H1 (cell line): ENCODE data around the gene AFTPH. TPM values are rescaled to one million over a fixed set of nuclear protein-coding genes. Genes with fewer than 3 reads are reported as not detected.

Experiments used
- CEBPB ChIP-seq: IDR thresholded peaks from 2 replicates; pipeline ENCODE4 v1.6.1; 2012; ENCODE audit warnings: low read depth, low read length
- HDAC2 ChIP-seq, 2 experiments: fragments of 300-600 bp in 1 of 2; sonication (generic) in 1 of 2; IDR thresholded peaks; 2 replicates each; pipeline ENCODE4 v1.6.1; 2011 to 2012; ENCODE audit warnings: low read depth in 2 of 2, low read length in 2 of 2, mild to moderate bottlenecking in 2 of 2, moderate library complexity in 2 of 2, borderline replicate concordance in 1 of 2, inconsistent platforms in 1 of 2
- JUND ChIP-seq: IDR thresholded peaks from 2 replicates; pipeline ENCODE4 v1.6.1; 2011; ENCODE audit warnings: mild to moderate bottlenecking, improper control_type of control experiment, low read length
- KDM1A ChIP-seq: fragments of 200-600, 300-600 bp; sonication (generic); IDR thresholded peaks from 2 replicates; pipeline ENCODE4 v1.7.1; 2016; ENCODE audit warnings: mild to moderate bottlenecking, low read length, borderline replicate concordance
- KDM4A ChIP-seq: IDR thresholded peaks from one replicate; pipeline ENCODE4 v1.7.1; 2012; ENCODE audit warnings: low read depth, mild to moderate bottlenecking, moderate library complexity, low read length, inconsistent platforms; ENCODE audit not compliant: severe bottlenecking
- POLR2AphosphoS5 ChIP-seq: IDR thresholded peaks from 2 replicates; pipeline ENCODE4 v1.6.1; 2011; ENCODE audit warnings: low read depth, low read length
- POU5F1 ChIP-seq: IDR thresholded peaks from 2 replicates; pipeline ENCODE4 v1.6.1; 2011; ENCODE audit warnings: low read depth, mild to moderate bottlenecking, low read length, moderate library complexity
- RBBP5 ChIP-seq: IDR thresholded peaks from 2 replicates; pipeline ENCODE4 v1.7.1; 2012; ENCODE audit warnings: low read depth, mild to moderate bottlenecking, inconsistent platforms, low read length, moderate library complexity, borderline replicate concordance
- TAF1 ChIP-seq: IDR thresholded peaks from 2 replicates; pipeline ENCODE4 v1.6.1; 2011; ENCODE audit warnings: mild to moderate bottlenecking, low read depth, low read length
- TBP ChIP-seq: IDR thresholded peaks from 2 replicates; pipeline ENCODE4 v1.6.1; 2011; ENCODE audit warnings: low read depth, low read length, improper control_type of control experiment
- YY1 ChIP-seq: IDR thresholded peaks from 2 replicates; pipeline ENCODE4 v1.6.1; 2011; ENCODE audit warnings: low read depth, mild to moderate bottlenecking, low read length
- polyA plus RNA-seq, 7 experiments: library from polyadenylated mRNA; depleted of rRNA in 3 of 7; stranded (reverse) in 5 of 7; unstranded in 2 of 7; fragments of >200 nt in 5 of 7; fragments of 200-250 nt in 2 of 7; gene quantifications; 1 replicate in 5 of 7; 2 replicates in 1 of 7; 4 replicates in 1 of 7; pipeline versions ENCODE4 v1.2.1 to v1.2.3, GENCODE V29; 2011 to 2013; ENCODE audit warnings: missing spikeins in 2 of 7, mixed read lengths in 2 of 7
- total RNA-seq: library from RNA; stranded (reverse); fragmentation: NEBNext Ultra II Directional; extraction: Animal tissue kit (Norgen Biotek cat#: 25700); gene quantifications from 2 replicates; pipeline ENCODE4 v1.2.1, GENCODE V29; 2021
- TF ChIP-seq, protein P1 (sequence below): fragments of 300-600 bp; sonication (generic); IDR thresholded peaks from 2 replicates; pipeline ENCODE4 v1.7.1; 2012; ENCODE audit warnings: low read length, moderate library complexity, mild to moderate bottlenecking, inconsistent platforms; ENCODE audit not compliant: insufficient replicate concordance

AFTPH gene
- total and polyA plus RNA-seq, 2 of the 8 experiments (the other 6 are each of a cell fraction or from before 2014, with no cell fraction given) = 7.3 to 15.0 TPM

DNA sequence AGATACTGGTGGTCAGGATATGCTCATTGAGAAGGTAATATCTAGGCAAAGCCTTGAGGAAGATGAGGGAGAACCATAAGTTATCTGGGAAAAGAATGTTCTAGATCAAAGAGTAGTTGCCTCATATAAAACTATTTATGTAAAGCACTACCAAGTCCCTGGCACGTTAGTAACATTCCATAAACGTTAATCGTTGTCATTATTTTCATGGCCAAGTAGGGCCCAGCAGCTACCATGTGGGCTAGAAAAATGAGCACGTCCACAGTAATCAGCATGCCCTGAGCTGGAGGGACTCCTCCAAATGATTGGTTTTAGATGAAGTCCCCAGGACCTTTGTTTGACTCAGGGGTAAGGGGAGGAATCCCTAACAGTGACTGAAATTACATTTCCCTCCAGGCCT is 32.7 kb upstream of the AFTPH start (continued):
- TF ChIP-seq, protein P1, sequence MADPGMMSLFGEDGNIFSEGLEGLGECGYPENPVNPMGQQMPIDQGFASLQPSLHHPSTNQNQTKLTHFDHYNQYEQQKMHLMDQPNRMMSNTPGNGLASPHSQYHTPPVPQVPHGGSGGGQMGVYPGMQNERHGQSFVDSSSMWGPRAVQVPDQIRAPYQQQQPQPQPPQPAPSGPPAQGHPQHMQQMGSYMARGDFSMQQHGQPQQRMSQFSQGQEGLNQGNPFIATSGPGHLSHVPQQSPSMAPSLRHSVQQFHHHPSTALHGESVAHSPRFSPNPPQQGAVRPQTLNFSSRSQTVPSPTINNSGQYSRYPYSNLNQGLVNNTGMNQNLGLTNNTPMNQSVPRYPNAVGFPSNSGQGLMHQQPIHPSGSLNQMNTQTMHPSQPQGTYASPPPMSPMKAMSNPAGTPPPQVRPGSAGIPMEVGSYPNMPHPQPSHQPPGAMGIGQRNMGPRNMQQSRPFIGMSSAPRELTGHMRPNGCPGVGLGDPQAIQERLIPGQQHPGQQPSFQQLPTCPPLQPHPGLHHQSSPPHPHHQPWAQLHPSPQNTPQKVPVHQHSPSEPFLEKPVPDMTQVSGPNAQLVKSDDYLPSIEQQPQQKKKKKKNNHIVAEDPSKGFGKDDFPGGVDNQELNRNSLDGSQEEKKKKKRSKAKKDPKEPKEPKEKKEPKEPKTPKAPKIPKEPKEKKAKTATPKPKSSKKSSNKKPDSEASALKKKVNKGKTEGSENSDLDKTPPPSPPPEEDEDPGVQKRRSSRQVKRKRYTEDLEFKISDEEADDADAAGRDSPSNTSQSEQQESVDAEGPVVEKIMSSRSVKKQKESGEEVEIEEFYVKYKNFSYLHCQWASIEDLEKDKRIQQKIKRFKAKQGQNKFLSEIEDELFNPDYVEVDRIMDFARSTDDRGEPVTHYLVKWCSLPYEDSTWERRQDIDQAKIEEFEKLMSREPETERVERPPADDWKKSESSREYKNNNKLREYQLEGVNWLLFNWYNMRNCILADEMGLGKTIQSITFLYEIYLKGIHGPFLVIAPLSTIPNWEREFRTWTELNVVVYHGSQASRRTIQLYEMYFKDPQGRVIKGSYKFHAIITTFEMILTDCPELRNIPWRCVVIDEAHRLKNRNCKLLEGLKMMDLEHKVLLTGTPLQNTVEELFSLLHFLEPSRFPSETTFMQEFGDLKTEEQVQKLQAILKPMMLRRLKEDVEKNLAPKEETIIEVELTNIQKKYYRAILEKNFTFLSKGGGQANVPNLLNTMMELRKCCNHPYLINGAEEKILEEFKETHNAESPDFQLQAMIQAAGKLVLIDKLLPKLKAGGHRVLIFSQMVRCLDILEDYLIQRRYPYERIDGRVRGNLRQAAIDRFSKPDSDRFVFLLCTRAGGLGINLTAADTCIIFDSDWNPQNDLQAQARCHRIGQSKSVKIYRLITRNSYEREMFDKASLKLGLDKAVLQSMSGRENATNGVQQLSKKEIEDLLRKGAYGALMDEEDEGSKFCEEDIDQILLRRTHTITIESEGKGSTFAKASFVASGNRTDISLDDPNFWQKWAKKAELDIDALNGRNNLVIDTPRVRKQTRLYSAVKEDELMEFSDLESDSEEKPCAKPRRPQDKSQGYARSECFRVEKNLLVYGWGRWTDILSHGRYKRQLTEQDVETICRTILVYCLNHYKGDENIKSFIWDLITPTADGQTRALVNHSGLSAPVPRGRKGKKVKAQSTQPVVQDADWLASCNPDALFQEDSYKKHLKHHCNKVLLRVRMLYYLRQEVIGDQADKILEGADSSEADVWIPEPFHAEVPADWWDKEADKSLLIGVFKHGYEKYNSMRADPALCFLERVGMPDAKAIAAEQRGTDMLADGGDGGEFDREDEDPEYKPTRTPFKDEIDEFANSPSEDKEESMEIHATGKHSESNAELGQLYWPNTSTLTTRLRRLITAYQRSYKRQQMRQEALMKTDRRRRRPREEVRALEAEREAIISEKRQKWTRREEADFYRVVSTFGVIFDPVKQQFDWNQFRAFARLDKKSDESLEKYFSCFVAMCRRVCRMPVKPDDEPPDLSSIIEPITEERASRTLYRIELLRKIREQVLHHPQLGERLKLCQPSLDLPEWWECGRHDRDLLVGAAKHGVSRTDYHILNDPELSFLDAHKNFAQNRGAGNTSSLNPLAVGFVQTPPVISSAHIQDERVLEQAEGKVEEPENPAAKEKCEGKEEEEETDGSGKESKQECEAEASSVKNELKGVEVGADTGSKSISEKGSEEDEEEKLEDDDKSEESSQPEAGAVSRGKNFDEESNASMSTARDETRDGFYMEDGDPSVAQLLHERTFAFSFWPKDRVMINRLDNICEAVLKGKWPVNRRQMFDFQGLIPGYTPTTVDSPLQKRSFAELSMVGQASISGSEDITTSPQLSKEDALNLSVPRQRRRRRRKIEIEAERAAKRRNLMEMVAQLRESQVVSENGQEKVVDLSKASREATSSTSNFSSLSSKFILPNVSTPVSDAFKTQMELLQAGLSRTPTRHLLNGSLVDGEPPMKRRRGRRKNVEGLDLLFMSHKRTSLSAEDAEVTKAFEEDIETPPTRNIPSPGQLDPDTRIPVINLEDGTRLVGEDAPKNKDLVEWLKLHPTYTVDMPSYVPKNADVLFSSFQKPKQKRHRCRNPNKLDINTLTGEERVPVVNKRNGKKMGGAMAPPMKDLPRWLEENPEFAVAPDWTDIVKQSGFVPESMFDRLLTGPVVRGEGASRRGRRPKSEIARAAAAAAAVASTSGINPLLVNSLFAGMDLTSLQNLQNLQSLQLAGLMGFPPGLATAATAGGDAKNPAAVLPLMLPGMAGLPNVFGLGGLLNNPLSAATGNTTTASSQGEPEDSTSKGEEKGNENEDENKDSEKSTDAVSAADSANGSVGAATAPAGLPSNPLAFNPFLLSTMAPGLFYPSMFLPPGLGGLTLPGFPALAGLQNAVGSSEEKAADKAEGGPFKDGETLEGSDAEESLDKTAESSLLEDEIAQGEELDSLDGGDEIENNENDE = no peak
- TF ChIP-seq YY1 = no peak
- no peak for TF ChIP-seq RBBP5
- no peak for TF ChIP-seq POLR2AphosphoS5
- TF ChIP-seq POU5F1 = no peak
- no peak for TF ChIP-seq TBP
- TF ChIP-seq KDM1A = no peak
- TF ChIP-seq HDAC2 (IDR thresholded peaks at IDR 0.05; ENCODE audit: borderline replicate concordance in 1 of 2, low read depth in 2 of 2, low read length in 2 of 2) = no peak
- TF ChIP-seq KDM4A = no peak
- no peak for TF ChIP-seq TAF1
- no peak for TF ChIP-seq CEBPB
- TF ChIP-seq JUND = no peak
